HCT116 (cell line): Measurements from ENCODE around the gene C3orf85. TPM values are rescaled to one million over a fixed set of nuclear protein-coding genes. Genes with fewer than 3 reads are reported as not detected.

Source experiments
- ATAC-seq: fragments of 200-7000 bp; cut with Tn5 transposase; 2 replicates; pipeline ENCODE4 v1.9.1; 2020; ENCODE audit warnings: mild to moderate bottlenecking, moderate library complexity
- BruUV-seq: library from RNA; stranded (reverse); fragments of 400-500 nt; replicated peaks from 2 replicates; lab custom pipeline; 2021; lab: Mats Ljungman, UMichigan
- CTCF ChIA-PET: fragments of 300-600 bp; sonication (Branson Sonifier 250); formaldehyde crosslinking; loops from one replicate; lab custom pipeline; 2021; ENCODE audit warnings: antibody characterized with exemption; lab: Charles Lee
- POLR2A ChIA-PET: fragments of 300-600, 350-600 bp; sonication (Branson Sonifier 250); formaldehyde crosslinking; loops from one replicate; lab custom pipeline; 2021; ENCODE audit warnings: antibody characterized with exemption; lab: Charles Lee
- RAD21 ChIA-PET, 2 experiments: fragments of 300-600 bp; sonication (Branson Sonifier 250); formaldehyde crosslinking; loops; one replicate each; lab custom pipeline; 2023; ENCODE audit warnings: low total read pairs in 2 of 2; ENCODE audit not compliant: uncharacterized antibody in 2 of 2, unreplicated experiment in 2 of 2, low non-redundant PET in 1 of 2; lab: Charles Lee
- DNase-seq: peaks from one replicate; pipeline ENCODE4 v3.0.0-alpha.2; 2010; ENCODE audit warnings: low read depth, low spot score
- H2AFZ ChIP-seq: fragments of 200-600 bp; shearing (Covaris generic), sonication (generic); 2 replicates; pipeline ENCODE4 v1.6.1; 2017; ENCODE audit warnings: low read depth, mixed run types, mixed read lengths, antibody characterized with exemption, low read length; ENCODE audit not compliant: poor library complexity, severe bottlenecking
- H3K27ac ChIP-seq: 2 replicates; pipeline ENCODE4 v1.5.1; 2012; ENCODE audit warnings: low read depth, low read length
- H3K27me3 ChIP-seq: fragments of 200-600 bp; sonication (generic); 2 replicates; pipeline ENCODE4 v1.6.1; 2016; ENCODE audit warnings: mixed run types, low read length, mixed read lengths; ENCODE audit not compliant: insufficient read depth
- H3K36me3 ChIP-seq, 2 experiments: fragments of 200-500 bp in 1 of 2; fragments of 200-600 bp in 1 of 2; sonication (Bioruptor generic) in 1 of 2; sonication (generic) in 1 of 2; 2 replicates each; pipeline versions ENCODE4 v1.5.1 to v1.6.1; 2014 to 2016; ENCODE audit warnings: low read length in 2 of 2, inconsistent platforms in 1 of 2, mixed read lengths in 1 of 2, mixed run types in 1 of 2; ENCODE audit not compliant: insufficient read depth in 2 of 2, control insufficient read depth in 1 of 2
- H3K4me1 ChIP-seq, 2 experiments: fragments of 200-600 bp in 1 of 2; sonication (generic) in 1 of 2; 2 replicates each; pipeline versions ENCODE4 v1.5.1 to v1.6.1; 2012 to 2017; ENCODE audit warnings: low read length in 2 of 2, inconsistent platforms in 1 of 2, mild to moderate bottlenecking in 1 of 2, mixed read lengths in 1 of 2, mixed run types in 1 of 2, moderate library complexity in 1 of 2; ENCODE audit not compliant: insufficient read depth in 2 of 2, control insufficient read depth in 1 of 2
- H3K4me2 ChIP-seq: fragments of 200-600 bp; sonication (generic); 2 replicates; pipeline ENCODE4 v1.6.1; 2017; ENCODE audit warnings: mixed run types, low read length, mixed read lengths
- H3K4me3 ChIP-seq, 2 experiments: fragments of 200-600 bp in 1 of 2; sonication (generic) in 1 of 2; replicated peaks in 1 of 2; 2 replicates each; pipeline ENCODE4 v1.5.1; 2011 to 2016; ENCODE audit warnings: low read length in 2 of 2, control low read depth in 1 of 2, low read depth in 1 of 2, mild to moderate bottlenecking in 1 of 2, mixed read lengths in 1 of 2, mixed run types in 1 of 2
- H3K79me2 ChIP-seq: fragments of 200-600 bp; sonication (generic); 2 replicates; pipeline ENCODE4 v1.6.1; 2017; ENCODE audit warnings: mild to moderate bottlenecking, mixed run types, low read length, moderate library complexity, mixed read lengths; ENCODE audit not compliant: insufficient read depth
- H3K9ac ChIP-seq: fragments of 200-600 bp; sonication (generic); 2 replicates; pipeline ENCODE4 v1.6.1; 2016; ENCODE audit warnings: low read length, mixed read lengths
- H3K9me2 ChIP-seq: fragments of 200-600 bp; sonication (generic), shearing (Covaris generic); 2 replicates; pipeline ENCODE4 v1.6.1; 2017; ENCODE audit warnings: mixed run types, mild to moderate bottlenecking, moderate library complexity; ENCODE audit not compliant: insufficient read depth
- H3K9me3 ChIP-seq, 2 experiments: fragments of 200-500 bp in 1 of 2; fragments of 200-600 bp in 1 of 2; sonication (Bioruptor generic) in 1 of 2; sonication (generic) in 1 of 2; 2 replicates each; pipeline ENCODE4 v1.6.1; 2014 to 2017; ENCODE audit warnings: low read length in 2 of 2, mixed read lengths in 2 of 2, inconsistent platforms in 1 of 2, low read depth in 1 of 2, mild to moderate bottlenecking in 1 of 2, mixed run types in 1 of 2, moderate library complexity in 1 of 2; ENCODE audit not compliant: control insufficient read depth in 1 of 2, insufficient read depth in 1 of 2
- H4K20me1 ChIP-seq: fragments of 200-600 bp; sonication (generic), shearing (Covaris generic); 2 replicates; pipeline ENCODE4 v1.6.1; 2017; ENCODE audit warnings: mixed run types, mild to moderate bottlenecking, moderate library complexity; ENCODE audit not compliant: insufficient read depth
- ELF1 ChIP-seq: IDR thresholded peaks from 2 replicates; pipeline ENCODE4 v1.6.1; 2012; ENCODE audit warnings: low read depth, borderline replicate concordance
- FOSL1 ChIP-seq: IDR thresholded peaks from 2 replicates; pipeline ENCODE4 v1.6.1; 2012; ENCODE audit warnings: low read depth
- POLR2AphosphoS5 ChIP-seq: IDR thresholded peaks from 2 replicates; pipeline ENCODE4 v1.6.1; 2011; ENCODE audit warnings: mild to moderate bottlenecking, low read depth, low read length, moderate library complexity
- SIN3A ChIP-seq: IDR thresholded peaks from 2 replicates; pipeline ENCODE4 v1.6.1; 2012; ENCODE audit warnings: low read depth
- SRF ChIP-seq: IDR thresholded peaks from 2 replicates; pipeline ENCODE4 v1.6.1; 2012; ENCODE audit warnings: low read depth
- TCF7L2 ChIP-seq: IDR thresholded peaks from 2 replicates; pipeline ENCODE4 v1.7.0; 2011; ENCODE audit warnings: borderline replicate concordance, inconsistent platforms; ENCODE audit not compliant: insufficient read depth, insufficient read length; ENCODE audit errors: extremely low read depth
- ZBTB33 ChIP-seq: IDR thresholded peaks from 2 replicates; pipeline ENCODE4 v1.6.1; 2011; ENCODE audit warnings: mild to moderate bottlenecking, low read length, moderate library complexity; ENCODE audit not compliant: insufficient replicate concordance; ENCODE audit errors: extremely low read depth
- ZFX ChIP-seq: fragments of 450-650 bp; IDR thresholded peaks from 2 replicates; pipeline ENCODE4 v1.6.1; 2017
- ZNF274 ChIP-seq: fragments of 200-500 bp; sonication (Bioruptor generic); IDR thresholded peaks from 2 replicates; pipeline ENCODE4 v1.6.1; 2014; ENCODE audit warnings: mild to moderate bottlenecking, low read depth, low read length, inconsistent platforms
- intact Hi-C: fragments of 100-400 bp; cut with micrococcal nuclease; formaldehyde crosslinking; loops from 2 replicates; pipeline ENCODE4 v1.10.0; 2022
- total RNA-seq: library from RNA; stranded (reverse); gene quantifications from one replicate; pipeline ENCODE4 v1.2.1, GENCODE V29; 2021; ENCODE audit not compliant: unreplicated experiment

Gene C3orf85
- total RNA-seq, 1 experiment from 2014 or later: not detected

DNA sequence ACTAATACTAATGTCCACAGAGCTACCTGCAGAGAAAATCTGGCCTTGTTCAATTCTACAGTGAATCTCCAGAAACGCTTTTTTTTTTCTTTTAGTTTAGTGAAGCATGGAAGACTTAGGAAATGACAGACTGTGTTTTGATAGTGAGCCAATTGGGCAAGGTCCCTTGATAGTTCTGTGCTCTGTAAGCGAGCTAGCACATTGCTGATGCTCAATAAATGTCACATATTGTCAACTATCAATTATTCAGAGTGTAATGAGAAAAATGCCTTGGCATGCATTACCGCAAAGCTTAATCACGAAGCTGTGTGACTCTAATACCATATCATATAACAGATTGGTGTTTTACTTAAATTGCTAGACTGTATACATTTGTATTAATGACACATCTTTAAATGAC lies 5.2 kb upstream of the C3orf85 start:
- CTCF ChIA-PET: no interaction called here
- Histone ChIP-seq H3K9me2 (no peaks in the 10 kb centered on the region), H2AFZ (no peak overlapping the region), H3K9ac (no peak overlapping the region), H3K4me1 (no peaks in the 10 kb centered on the region), H3K4me2 (no peak overlapping the region), H3K79me2 (no peaks in the 10 kb centered on the region), H3K27ac (no peak overlapping the region), H4K20me1 (no peaks in the 10 kb centered on the region), H3K36me3 (no peaks in the 10 kb centered on the region), H3K27me3 (no peaks in the 10 kb centered on the region), H3K4me3 (no peak overlapping the region), H3K9me3 (no peaks in the 10 kb centered on the region)
- no peak for TF ChIP-seq ZBTB33
- no peak for TF ChIP-seq FOSL1
- no peak for TF ChIP-seq POLR2AphosphoS5
- TF ChIP-seq ZFX: no peak
- TF ChIP-seq TCF7L2: no peak
- no peak for TF ChIP-seq ZNF274
- TF ChIP-seq SRF: no peak
- TF ChIP-seq ELF1: no peak
- TF ChIP-seq SIN3A: no peak
- no TSS peak for BruUV-seq
- intact Hi-C loops: no loop called here
- POLR2A ChIA-PET: no interaction called here
- RAD21 ChIA-PET: no interaction called here
- DNase-seq (no peak), ATAC-seq (no peak)
